ENCODE results near the gene METTL21C.

DNA sequence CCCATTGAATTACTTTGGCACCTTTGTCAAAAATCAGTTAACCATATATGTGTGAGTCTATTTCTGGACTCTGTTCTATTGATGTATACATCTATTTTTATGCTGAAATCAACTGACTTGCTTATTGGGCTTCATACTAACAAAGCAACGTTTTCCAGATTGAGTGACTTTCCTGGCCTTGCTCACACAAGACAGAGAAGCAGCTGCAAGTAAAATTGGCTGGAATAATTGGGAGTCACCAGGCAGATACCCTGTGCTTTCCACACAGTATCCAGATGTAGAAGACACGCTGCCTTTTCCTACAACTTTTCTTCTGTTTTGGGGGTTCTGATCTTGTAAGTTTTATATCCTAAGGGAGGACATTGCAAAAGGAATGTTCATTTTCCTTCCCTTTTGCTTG is 11.2 kb downstream of the METTL21C start:
- TF ChIP-seq CTCF (IDR thresholded peaks at IDR 0.05): no peak
- TF ChIP-seq POLR2A (IDR thresholded peaks at IDR 0.05): no peak

All from right lobe of liver (tissue), 4 donors.